Measurements from ENCODE around the gene LRRTM3.

GRCh38 chr10:66882271-66882670 lies 43.6 kb upstream of the LRRTM3 start:
- no peak for TF ChIP-seq CTCF (IDR thresholded peaks at IDR 0.05; ENCODE audit: low read depth, low read length)
- TF ChIP-seq POLR2A (IDR thresholded peaks at IDR 0.05; ENCODE audit: extremely low read depth, insufficient read length): no peak

All from NB4 (cell line).